Activated gamma-delta T cell (primary cell): ENCODE measurements around the gene PITPNC1.
"Not testable (repeated sequence)": the region's sequence is repeated elsewhere in the genome, so short reads cannot be mapped to it uniquely, and the experiment has no call there.

Experiments used
- DNase-seq: peaks from one replicate; lab custom pipeline; 2025; lab: John Stamatoyannopoulos, UW
- total RNA-seq, 2 donors: gene quantifications; one replicate each; lab custom pipeline; 2026; lab: John Stamatoyannopoulos, UW

PITPNC1 gene
- total RNA-seq: 212 to 361 reads per million in 2 donors

GRCh38 chr17:67376737-67377487 is at the start of gene PITPNC1:
TSS of gene PITPNC1 (plus strand) at chr17:67377281.
- peak; percentile 90 for DNase-seq

- no peak for DNase-seq
Observed at GRCh38 chr17:67328026-67328425, 49.1 kb upstream of the PITPNC1 start.

- DNase-seq: not testable (repeated sequence)
Observed at GRCh38 chr17:67331381-67332161, 45.5 kb upstream of the PITPNC1 start.

- DNase-seq: not testable (repeated sequence)
Observed at GRCh38 chr17:67332162-67332508, 44.9 kb upstream of the PITPNC1 start.

GRCh38 chr17:67335245-67335835 is 41.7 kb upstream of the PITPNC1 start:
- DNase-seq: no peak

- DNase-seq: no peak
Observed at GRCh38 chr17:67336859-67337258, 40.2 kb upstream of the PITPNC1 start.

- not testable (repeated sequence) for DNase-seq
Observed at GRCh38 chr17:67338353-67338752, 38.7 kb upstream of the PITPNC1 start.

GRCh38 chr17:67343237-67343636 is 33.8 kb upstream of the PITPNC1 start:
- no peak for DNase-seq

GRCh38 chr17:67347826-67348225 is 29.3 kb upstream of the PITPNC1 start:
- DNase-seq: no peak

- DNase-seq: no peak
Observed at GRCh38 chr17:67349420-67349819, 27.7 kb upstream of the PITPNC1 start.

GRCh38 chr17:67353161-67353560 is 23.9 kb upstream of the PITPNC1 start:
- DNase-seq: no peak

- DNase-seq: no peak
Observed at GRCh38 chr17:67353929-67354574, 23.0 kb upstream of the PITPNC1 start.

- DNase-seq: no peak
Observed at GRCh38 chr17:67358612-67359011, 18.5 kb upstream of the PITPNC1 start.

GRCh38 chr17:67359960-67360791 is 16.9 kb upstream of the PITPNC1 start:
- no peak for DNase-seq

- no peak for DNase-seq
Observed at GRCh38 chr17:67360880-67361279, 16.2 kb upstream of the PITPNC1 start.

- DNase-seq: no peak
Observed at GRCh38 chr17:67362173-67362572, 14.9 kb upstream of the PITPNC1 start.

- DNase-seq: no peak
Observed at GRCh38 chr17:67364847-67365737, 12.0 kb upstream of the PITPNC1 start.

- no peak for DNase-seq
Observed at GRCh38 chr17:67365738-67366192, 11.3 kb upstream of the PITPNC1 start.

- peak; percentile 89 for DNase-seq
Observed at GRCh38 chr17:67366193-67367157, 10.6 kb upstream of the PITPNC1 start, which contains the start of gene PSMD12. TSS of gene PSMD12 (minus strand) at chr17:67366577. CDS start at chr17:67366519, 58 bp downstream.
